Peyer's patch (tissue), 4 donors: ENCODE measurements around the gene PALLD. TPM values are rescaled to one million over a fixed set of nuclear protein-coding genes. Genes with fewer than 3 reads are reported as not detected.

Experiments
- DNase-seq, 3 donors: peaks; one replicate each; pipeline ENCODE4 v3.0.0-alpha.2; 2017 to 2019
- H3K27ac ChIP-seq, 4 donors: fragments of 200-600 bp; sonication (generic); one replicate each; pipeline ENCODE4 v1.5.1; 2016 to 2019
- H3K27me3 ChIP-seq, 2 donors: fragments of 200-600 bp; sonication (generic); one replicate each; pipeline ENCODE4 v1.5.1; 2019
- H3K36me3 ChIP-seq, 3 donors: fragments of 200-600 bp; sonication (generic); one replicate each; pipeline ENCODE4 v1.5.1; 2016 to 2019
- H3K4me1 ChIP-seq, 4 donors: fragments of 200-600 bp; sonication (generic); one replicate each; pipeline ENCODE4 v1.5.1; 2016 to 2019
- H3K4me3 ChIP-seq, 4 donors: fragments of 200-600 bp; sonication (generic); 1 replicate in 3 of 4; 2 replicates in 1 of 4; pipeline ENCODE4 v1.5.1; 2016 to 2019; ENCODE audit warnings: mild to moderate bottlenecking in 1 of 4
- H3K9me3 ChIP-seq, 4 donors: fragments of 200-600 bp; sonication (generic); one replicate each; pipeline ENCODE4 v1.5.1; 2016 to 2019; ENCODE audit warnings: mild to moderate bottlenecking in 1 of 4
- POLR2A ChIP-seq, 2 donors: fragments of 450-650 bp; IDR thresholded peaks; one replicate each; pipeline ENCODE4 v1.5.1; 2017; ENCODE audit warnings: antibody characterized with exemption in 2 of 2, mild to moderate bottlenecking in 2 of 2, moderate library complexity in 2 of 2
- total RNA-seq, 4 donors: library from RNA; depleted of rRNA; stranded (reverse); fragments of >200 nt; gene quantifications; one replicate each; pipeline ENCODE4 v1.1.0, GENCODE V29; 2016
- TF ChIP-seq, protein P1 (sequence below), 6 experiments: fragments of 450-650 bp in 4 of 6; fragments of 200-600 bp in 2 of 6; sonication (generic) in 1 of 6; IDR thresholded peaks; one replicate each; pipeline ENCODE4 v1.5.1; 2017 to 2019; ENCODE audit warnings: antibody characterized with exemption in 6 of 6, mild to moderate bottlenecking in 3 of 6, moderate library complexity in 1 of 6

The PALLD gene
- total RNA-seq, 4 donors from 2014 or later = 68.0 to 175 (median 78.4) TPM

DNA sequence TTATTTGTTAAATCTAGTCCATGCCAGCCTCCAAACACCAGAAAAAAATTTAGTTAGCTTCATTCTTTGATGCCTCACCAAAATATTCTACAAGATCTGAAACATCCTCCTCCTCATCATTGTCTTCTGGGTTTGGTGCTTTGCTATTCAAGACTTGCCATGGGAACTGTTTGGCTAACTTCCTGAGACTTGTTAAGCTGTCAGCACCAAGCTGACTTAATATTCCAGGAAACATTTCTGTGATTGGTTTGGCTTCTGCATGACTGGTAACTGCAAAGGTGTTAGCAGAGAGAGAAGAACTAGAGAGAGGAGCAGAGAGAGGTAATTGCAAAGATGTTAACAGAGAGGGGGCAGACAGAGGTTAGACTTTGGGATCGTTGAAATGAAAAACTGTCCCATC, 101.3 kb downstream of the PALLD start:
- H3K9me3 ChIP-seq = no peaks in the 10 kb centered on the region
- DNase-seq = no peak
- no peaks in the 10 kb centered on the region for H3K27me3 ChIP-seq
- H3K4me3 ChIP-seq = no peak overlapping the region
- TF ChIP-seq POLR2A (IDR thresholded peaks at IDR 0.05) = no peak
- TF ChIP-seq, protein P1, sequence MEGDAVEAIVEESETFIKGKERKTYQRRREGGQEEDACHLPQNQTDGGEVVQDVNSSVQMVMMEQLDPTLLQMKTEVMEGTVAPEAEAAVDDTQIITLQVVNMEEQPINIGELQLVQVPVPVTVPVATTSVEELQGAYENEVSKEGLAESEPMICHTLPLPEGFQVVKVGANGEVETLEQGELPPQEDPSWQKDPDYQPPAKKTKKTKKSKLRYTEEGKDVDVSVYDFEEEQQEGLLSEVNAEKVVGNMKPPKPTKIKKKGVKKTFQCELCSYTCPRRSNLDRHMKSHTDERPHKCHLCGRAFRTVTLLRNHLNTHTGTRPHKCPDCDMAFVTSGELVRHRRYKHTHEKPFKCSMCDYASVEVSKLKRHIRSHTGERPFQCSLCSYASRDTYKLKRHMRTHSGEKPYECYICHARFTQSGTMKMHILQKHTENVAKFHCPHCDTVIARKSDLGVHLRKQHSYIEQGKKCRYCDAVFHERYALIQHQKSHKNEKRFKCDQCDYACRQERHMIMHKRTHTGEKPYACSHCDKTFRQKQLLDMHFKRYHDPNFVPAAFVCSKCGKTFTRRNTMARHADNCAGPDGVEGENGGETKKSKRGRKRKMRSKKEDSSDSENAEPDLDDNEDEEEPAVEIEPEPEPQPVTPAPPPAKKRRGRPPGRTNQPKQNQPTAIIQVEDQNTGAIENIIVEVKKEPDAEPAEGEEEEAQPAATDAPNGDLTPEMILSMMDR (IDR thresholded peaks at IDR 0.05) = no peak
- no peaks in the 10 kb centered on the region for H3K36me3 ChIP-seq
- no peaks in the 10 kb centered on the region for H3K4me1 ChIP-seq
- no peak overlapping the region for H3K27ac ChIP-seq

DNA sequence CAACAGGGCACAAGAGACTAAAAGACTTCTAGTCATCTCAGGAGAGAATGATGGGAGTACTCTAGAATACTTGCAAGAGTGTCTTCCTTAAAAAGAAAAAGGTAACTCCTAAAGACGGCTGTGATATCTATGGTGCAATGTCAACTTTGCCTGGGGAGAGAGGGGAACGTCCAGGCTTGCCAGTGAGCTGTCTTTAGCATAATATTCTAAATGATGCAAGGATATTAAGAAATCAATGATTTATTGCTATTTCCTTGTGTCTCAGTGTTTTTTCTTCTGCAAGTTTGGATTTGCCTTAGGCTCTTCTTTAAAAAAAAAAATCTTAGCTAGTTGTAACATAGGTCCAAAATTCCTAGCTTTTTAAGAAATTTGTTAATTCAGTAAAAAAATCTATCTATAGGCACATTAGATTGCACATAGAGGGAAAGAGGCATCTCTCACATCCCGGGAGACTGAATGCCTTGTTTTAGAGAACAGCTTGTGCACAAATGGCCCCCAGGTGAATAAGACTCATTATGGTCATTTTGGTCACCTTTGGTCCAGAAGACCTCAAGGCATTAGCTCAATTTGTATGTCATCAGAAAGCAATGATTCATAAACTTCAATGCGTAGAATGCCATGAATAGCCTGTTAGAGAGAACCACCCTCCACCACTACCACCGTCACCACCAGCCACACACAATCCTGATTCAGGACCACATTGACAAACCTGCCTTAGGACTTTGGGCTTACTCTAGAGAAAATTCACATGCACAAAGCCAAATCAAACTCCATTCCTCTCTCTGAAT, 104.1 kb downstream of the PALLD start:
- Histone ChIP-seq H3K9me3 (no peaks in the 10 kb centered on the region), H3K4me3 (no peak overlapping the region), H3K36me3 (no peaks in the 10 kb centered on the region), H3K27ac (no peak overlapping the region), H3K4me1 (no peaks in the 10 kb centered on the region), H3K27me3 (no peaks in the 10 kb centered on the region)
- no peak for TF ChIP-seq POLR2A (IDR thresholded peaks at IDR 0.05)
- TF ChIP-seq, protein P1 (IDR thresholded peaks at IDR 0.05) = no peak
- DNase-seq = no peak

DNA sequence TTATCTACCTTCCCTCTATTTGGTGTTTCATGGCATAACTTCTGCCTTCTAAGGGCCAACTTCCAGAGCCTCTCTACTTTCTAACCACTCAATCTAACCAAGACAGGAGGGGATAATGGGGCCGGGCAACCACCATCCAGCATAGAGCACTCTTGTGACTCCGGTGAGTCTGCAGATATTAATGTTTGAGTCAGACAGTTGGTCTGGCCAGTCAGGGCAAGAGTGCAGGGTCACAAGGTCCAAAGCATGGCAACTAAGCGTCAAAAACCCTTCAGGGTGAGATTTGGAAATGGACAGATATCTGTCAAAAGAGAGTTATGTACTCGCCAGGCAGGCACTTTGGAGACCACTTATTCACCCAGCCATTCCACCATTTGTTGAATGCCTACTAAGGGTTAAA, 105.0 kb downstream of the PALLD start:
- no peak overlapping the region for H3K27ac ChIP-seq
- no peak overlapping the region for H3K4me3 ChIP-seq
- H3K36me3 ChIP-seq = no peaks in the 10 kb centered on the region
- DNase-seq = no peak
- TF ChIP-seq, protein P1 (IDR thresholded peaks at IDR 0.05) = no peak
- TF ChIP-seq POLR2A (IDR thresholded peaks at IDR 0.05) = no peak
- H3K4me1 ChIP-seq = no peaks in the 10 kb centered on the region
- H3K27me3 ChIP-seq = no peaks in the 10 kb centered on the region
- no peaks in the 10 kb centered on the region for H3K9me3 ChIP-seq

DNA sequence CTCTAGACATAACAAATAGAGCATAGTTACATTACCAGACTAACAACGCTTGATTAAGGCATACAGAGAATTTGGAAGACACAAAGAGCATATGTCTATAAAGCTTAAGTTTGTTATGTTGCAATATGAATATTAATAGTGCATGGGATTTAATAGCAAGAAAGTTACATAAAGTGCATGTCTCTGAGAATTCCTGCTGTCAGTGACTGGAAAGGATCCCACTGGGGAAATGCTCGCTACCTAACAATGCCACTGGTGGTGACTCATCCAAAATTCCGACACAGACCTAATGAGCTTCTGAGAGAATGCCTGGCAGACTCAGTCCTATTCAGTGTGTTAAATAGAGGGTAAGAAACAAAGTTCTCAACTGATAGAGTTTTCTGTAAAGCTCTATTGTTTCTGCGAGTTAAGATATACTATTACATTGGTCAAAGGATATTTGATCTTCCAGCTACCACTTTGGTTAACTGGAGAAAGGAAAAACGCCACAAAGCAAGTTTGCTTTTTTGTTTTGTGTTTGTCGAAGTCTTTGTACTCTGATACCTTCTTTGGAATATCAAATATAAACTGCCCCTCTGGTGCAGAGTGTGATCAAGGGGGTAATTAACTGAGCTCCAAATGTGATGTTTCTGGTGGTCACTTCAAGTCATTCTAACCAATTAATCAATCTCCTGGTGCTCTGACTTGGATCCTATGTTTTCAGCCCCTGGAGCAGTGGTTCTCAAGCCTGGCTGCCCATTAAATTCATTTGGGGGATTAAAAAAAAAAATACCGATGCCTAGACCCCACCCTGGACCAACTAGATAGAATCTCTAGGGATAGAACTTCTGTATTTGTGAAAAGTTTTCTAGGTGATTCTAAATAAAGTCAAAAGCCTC, 107.9 kb downstream of the PALLD start:
- H3K27me3 ChIP-seq = no peaks in the 10 kb centered on the region
- no peak for TF ChIP-seq POLR2A (IDR thresholded peaks at IDR 0.05)
- TF ChIP-seq, protein P1 (IDR thresholded peaks at IDR 0.05) = no peak
- no peak overlapping the region for H3K4me3 ChIP-seq
- no peaks in the 10 kb centered on the region for H3K9me3 ChIP-seq
- H3K27ac ChIP-seq = no peak overlapping the region
- no peaks in the 10 kb centered on the region for H3K36me3 ChIP-seq
- no peaks in the 10 kb centered on the region for H3K4me1 ChIP-seq
- no peak for DNase-seq

DNA sequence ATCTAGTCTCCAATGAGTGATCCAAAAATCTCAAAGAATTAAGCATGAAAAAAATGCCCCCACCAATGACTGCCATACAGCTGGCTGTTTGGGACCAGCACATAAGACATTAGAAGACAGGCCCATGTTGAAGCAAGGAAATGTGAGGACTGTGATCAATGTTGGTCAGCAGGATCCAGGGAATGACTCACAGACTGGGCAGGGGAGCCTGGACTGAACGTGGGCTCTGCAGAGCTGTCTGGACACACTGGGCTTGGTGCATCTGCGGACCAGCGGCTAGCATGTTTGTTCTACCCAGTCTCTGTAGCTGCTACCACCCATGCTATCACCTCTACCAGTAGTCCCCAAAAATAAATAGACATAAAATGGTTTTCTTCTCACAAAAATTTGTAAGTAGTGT, 108.6 kb downstream of the PALLD start:
- DNase-seq = no peak
- TF ChIP-seq, protein P1 (IDR thresholded peaks at IDR 0.05) = no peak
- no peak for TF ChIP-seq POLR2A (IDR thresholded peaks at IDR 0.05)
- H3K27ac ChIP-seq = no peak overlapping the region
- H3K9me3 ChIP-seq = no peaks in the 10 kb centered on the region
- H3K36me3 ChIP-seq = no peaks in the 10 kb centered on the region
- H3K4me1 ChIP-seq = no peaks in the 10 kb centered on the region
- H3K4me3 ChIP-seq = no peak overlapping the region
- H3K27me3 ChIP-seq = no peaks in the 10 kb centered on the region
